ENCODE data around the gene PER2.

Gene PER2

GRCh38 chr2:238252766-238253630, 35.4 kb downstream of the PER2 start:
- H3K4me3 ChIP-seq (ENCODE audit: low read depth, low read length) = no peak overlapping the region
- TF ChIP-seq CTCF (IDR thresholded peaks at IDR 0.05; ENCODE audit: control insufficient read depth, extremely low read depth, insufficient read depth) = no peak
- no peak for DNase-seq (ENCODE audit: low read depth)

GRCh38 chr2:238251986-238252385, 36.4 kb downstream of the PER2 start:
- no peak for DNase-seq (ENCODE audit: low read depth)
- TF ChIP-seq CTCF (IDR thresholded peaks at IDR 0.05; ENCODE audit: control insufficient read depth, extremely low read depth, insufficient read depth) = no peak
- no peak overlapping the region for H3K4me3 ChIP-seq (ENCODE audit: low read depth, low read length)

- no peak for DNase-seq (ENCODE audit: low read depth)
- no peak overlapping the region for H3K4me3 ChIP-seq (ENCODE audit: low read depth, low read length)
- TF ChIP-seq CTCF (IDR thresholded peaks at IDR 0.05; ENCODE audit: control insufficient read depth, extremely low read depth, insufficient read depth) = no peak
These were observed 37.1 kb downstream of the PER2 start for GRCh38 chr2:238251331-238251730.

- TF ChIP-seq CTCF (IDR thresholded peaks at IDR 0.05; ENCODE audit: control insufficient read depth, extremely low read depth, insufficient read depth) = no peak
- H3K4me3 ChIP-seq (ENCODE audit: low read depth, low read length) = no peak overlapping the region
- no peak for DNase-seq (ENCODE audit: low read depth)
These were observed 37.5 kb downstream of the PER2 start for GRCh38 chr2:238250896-238251295.

GRCh38 chr2:238247841-238248453, 40.5 kb downstream of the PER2 start:
- no peak for DNase-seq (ENCODE audit: low read depth)
- no peak for TF ChIP-seq CTCF (IDR thresholded peaks at IDR 0.05; ENCODE audit: control insufficient read depth, extremely low read depth, insufficient read depth)

GRCh38 chr2:238247002-238247822, 41.2 kb downstream of the PER2 start:
- TF ChIP-seq CTCF (IDR thresholded peaks at IDR 0.05; ENCODE audit: control insufficient read depth, extremely low read depth, insufficient read depth) = no peak
- H3K4me3 ChIP-seq (ENCODE audit: low read depth, low read length) = no peak overlapping the region
- no peak for DNase-seq (ENCODE audit: low read depth)

More at GRCh38 chr2:238247841-238248453, 40.5 kb downstream of the PER2 start:
- H3K4me3 ChIP-seq (ENCODE audit: low read depth, low read length) = no peak overlapping the region

Data from LNCaP clone FGC (cell line).